Epithelial cell of proximal tubule (primary cell): Measurements from ENCODE around the gene PITPNM1. TPM values are rescaled to one million over a fixed set of nuclear protein-coding genes. Genes with fewer than 3 reads are reported as not detected.
"Not testable (repeated sequence)": the region's sequence is repeated elsewhere in the genome, so short reads cannot be mapped to it uniquely, and the experiment has no call there.

Source experiments
- DNase-seq: peaks from one replicate; pipeline ENCODE4 v3.0.0-alpha.2; 2011; ENCODE audit warnings: low read depth
- H3K4me3 ChIP-seq: 2 replicates; pipeline ENCODE4 v1.5.1; 2011; ENCODE audit warnings: low read depth, mild to moderate bottlenecking, low read length
- CTCF ChIP-seq: conservative IDR thresholded peaks from 2 replicates; pipeline ENCODE4 v1.5.1; 2012; ENCODE audit warnings: low read depth, mild to moderate bottlenecking, low read length
- total RNA-seq: library from RNA; depleted of rRNA; stranded (reverse); fragments of >200 nt; gene quantifications from 2 replicates; pipeline ENCODE4 v1.2.3, GENCODE V29; 2015

The PITPNM1 gene
- total RNA-seq, 1 donor from 2014 or later = 74.1 TPM

- no peak for DNase-seq
- no peak for TF ChIP-seq CTCF
- H3K4me3 ChIP-seq = no peak overlapping the region
Observed at GRCh38 chr11:67484847-67485311, 20.3 kb downstream of the PITPNM1 start.

GRCh38 chr11:67483831-67484665 lies 21.1 kb downstream of the PITPNM1 start:
- no peak for DNase-seq
- peak overlapping the region; percentile 68 for H3K4me3 ChIP-seq
- no peak for TF ChIP-seq CTCF

GRCh38 chr11:67482827-67483798 lies 22.1 kb downstream of the PITPNM1 start, which contains the start of gene AIP:
Gene AIP, plus strand, starts transcription at chr11:67483026. Its CDS starts 133 bp downstream, at chr11:67483159.
- peak; percentile 21 for TF ChIP-seq CTCF
- peak within 1 kb of the TSS; percentile 68 for H3K4me3 ChIP-seq
- DNase-seq = peak; percentile 88

- no peak for TF ChIP-seq CTCF
- H3K4me3 ChIP-seq = peak overlapping the region; percentile 68
- DNase-seq = no peak
Observed at GRCh38 chr11:67482275-67482826, 22.8 kb downstream of the PITPNM1 start.

GRCh38 chr11:67477344-67478050 lies 27.7 kb downstream of the PITPNM1 start:
- DNase-seq, H3K4me3 ChIP-seq: not testable (repeated sequence)

GRCh38 chr11:67476692-67477091 lies 28.5 kb downstream of the PITPNM1 start:
- not testable (repeated sequence) for H3K4me3 ChIP-seq, DNase-seq

GRCh38 chr11:67472882-67473281 lies 32.3 kb downstream of the PITPNM1 start:
- DNase-seq = no peak
- no peak overlapping the region for H3K4me3 ChIP-seq
- TF ChIP-seq CTCF = no peak
